ENCODE results near the gene C2orf49.

C2orf49 gene

GRCh38 chr2:105373895-105374401 is 36.6 kb downstream of the C2orf49 start:
- Histone ChIP-seq H3K9ac (ENCODE audit: low read length) (no peak overlapping the region), H3K27ac (ENCODE audit: low read length) (no peak overlapping the region), H3K4me1 (ENCODE audit: low read length) (peaks cover 6% of the 10 kb centered on the region), H3K4me3 (ENCODE audit: low read length) (no peak overlapping the region), H3K9me3 (ENCODE audit: insufficient read depth, low read length) (no peaks in the 10 kb centered on the region), H3K36me3 (replicated peaks; ENCODE audit: low read depth, low read length) (no peaks in the 10 kb centered on the region), H2AFZ (ENCODE audit: low read depth, low read length) (no peak overlapping the region), H4K20me1 (ENCODE audit: insufficient read depth, low read length) (no peaks in the 10 kb centered on the region), H3K79me2 (ENCODE audit: low read length) (no peaks in the 10 kb centered on the region), H3K27me3 (ENCODE audit: low read depth, low read length) (peaks cover 5% of the 10 kb centered on the region; the same call in 1 of the 2 replicates), H3K4me2 (ENCODE audit: low read length) (no peak overlapping the region)
- TF ChIP-seq, protein P1, sequence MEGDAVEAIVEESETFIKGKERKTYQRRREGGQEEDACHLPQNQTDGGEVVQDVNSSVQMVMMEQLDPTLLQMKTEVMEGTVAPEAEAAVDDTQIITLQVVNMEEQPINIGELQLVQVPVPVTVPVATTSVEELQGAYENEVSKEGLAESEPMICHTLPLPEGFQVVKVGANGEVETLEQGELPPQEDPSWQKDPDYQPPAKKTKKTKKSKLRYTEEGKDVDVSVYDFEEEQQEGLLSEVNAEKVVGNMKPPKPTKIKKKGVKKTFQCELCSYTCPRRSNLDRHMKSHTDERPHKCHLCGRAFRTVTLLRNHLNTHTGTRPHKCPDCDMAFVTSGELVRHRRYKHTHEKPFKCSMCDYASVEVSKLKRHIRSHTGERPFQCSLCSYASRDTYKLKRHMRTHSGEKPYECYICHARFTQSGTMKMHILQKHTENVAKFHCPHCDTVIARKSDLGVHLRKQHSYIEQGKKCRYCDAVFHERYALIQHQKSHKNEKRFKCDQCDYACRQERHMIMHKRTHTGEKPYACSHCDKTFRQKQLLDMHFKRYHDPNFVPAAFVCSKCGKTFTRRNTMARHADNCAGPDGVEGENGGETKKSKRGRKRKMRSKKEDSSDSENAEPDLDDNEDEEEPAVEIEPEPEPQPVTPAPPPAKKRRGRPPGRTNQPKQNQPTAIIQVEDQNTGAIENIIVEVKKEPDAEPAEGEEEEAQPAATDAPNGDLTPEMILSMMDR (IDR thresholded peaks at IDR 0.05; ENCODE audit: low read depth, low read length) = no peak
- no peak for TF ChIP-seq EZH2phosphoT487 (IDR thresholded peaks at IDR 0.05; ENCODE audit: low read depth)

- Histone ChIP-seq H3K9ac (ENCODE audit: low read length) (no peak overlapping the region), H3K79me2 (ENCODE audit: low read length) (no peaks in the 10 kb centered on the region), H3K27me3 (ENCODE audit: low read depth, low read length) (peaks cover 5% of the 10 kb centered on the region; the same call in 1 of the 2 replicates), H3K4me3 (ENCODE audit: low read length) (no peak overlapping the region), H3K36me3 (replicated peaks; ENCODE audit: low read depth, low read length) (no peaks in the 10 kb centered on the region), H3K4me2 (ENCODE audit: low read length) (no peak overlapping the region), H2AFZ (ENCODE audit: low read depth, low read length) (no peak overlapping the region), H3K9me3 (ENCODE audit: insufficient read depth, low read length) (no peaks in the 10 kb centered on the region), H3K27ac (ENCODE audit: low read length) (no peak overlapping the region), H4K20me1 (ENCODE audit: insufficient read depth, low read length) (no peaks in the 10 kb centered on the region), H3K4me1 (ENCODE audit: low read length) (peaks cover 10% of the 10 kb centered on the region)
- no peak for TF ChIP-seq EZH2phosphoT487 (IDR thresholded peaks at IDR 0.05; ENCODE audit: low read depth)
- TF ChIP-seq, protein P1 (IDR thresholded peaks at IDR 0.05; ENCODE audit: low read depth, low read length) = no peak
These were observed 37.7 kb downstream of the C2orf49 start for GRCh38 chr2:105375001-105375561.

DNA sequence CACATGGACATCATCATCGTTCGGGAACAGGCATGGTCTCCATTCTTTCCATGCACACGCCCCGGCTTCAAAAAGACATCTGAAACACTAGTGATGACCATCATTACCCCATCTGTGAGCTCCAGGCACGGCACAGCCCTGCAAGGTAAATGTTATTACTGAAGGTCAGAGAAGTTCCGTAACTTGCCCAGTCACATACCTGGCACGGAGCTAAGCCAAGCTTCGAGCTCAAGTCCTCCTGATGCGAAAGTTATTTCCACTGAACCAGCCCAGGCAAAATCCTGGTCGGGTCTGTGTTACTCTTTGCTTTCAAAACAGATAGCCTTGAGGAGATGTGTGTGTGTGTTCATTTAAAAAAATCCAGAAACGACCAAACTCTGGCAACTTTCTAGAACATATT is 38.7 kb downstream of the C2orf49 start:
- H3K4me2 ChIP-seq (ENCODE audit: low read length) = no peak overlapping the region
- H4K20me1 ChIP-seq (ENCODE audit: insufficient read depth, low read length) = no peaks in the 10 kb centered on the region
- H3K4me3 ChIP-seq (ENCODE audit: low read length) = no peak overlapping the region
- no peak overlapping the region for H2AFZ ChIP-seq (ENCODE audit: low read depth, low read length)
- peaks cover 5% of the 10 kb centered on the region; the same call in 1 of the 2 replicates for H3K27me3 ChIP-seq (ENCODE audit: low read depth, low read length)
- no peak overlapping the region for H3K9ac ChIP-seq (ENCODE audit: low read length)
- H3K27ac ChIP-seq (ENCODE audit: low read length) = no peak overlapping the region
- TF ChIP-seq EZH2phosphoT487 (IDR thresholded peaks at IDR 0.05; ENCODE audit: low read depth) = no peak
- TF ChIP-seq, protein P1 (IDR thresholded peaks at IDR 0.05; ENCODE audit: low read depth, low read length) = no peak
- H3K79me2 ChIP-seq (ENCODE audit: low read length) = no peaks in the 10 kb centered on the region
- no peaks in the 10 kb centered on the region for H3K9me3 ChIP-seq (ENCODE audit: insufficient read depth, low read length)
- H3K36me3 ChIP-seq (replicated peaks; ENCODE audit: low read depth, low read length) = no peaks in the 10 kb centered on the region
- H3K4me1 ChIP-seq (ENCODE audit: low read length) = peaks cover 8% of the 10 kb centered on the region

- peaks cover 5% of the 10 kb centered on the region; the same call in 1 of the 2 replicates for H3K27me3 ChIP-seq (ENCODE audit: low read depth, low read length)
- no peak overlapping the region for H3K27ac ChIP-seq (ENCODE audit: low read length)
- H3K4me2 ChIP-seq (ENCODE audit: low read length) = no peak overlapping the region
- H3K9me3 ChIP-seq (ENCODE audit: insufficient read depth, low read length) = no peaks in the 10 kb centered on the region
- no peak overlapping the region for H3K4me3 ChIP-seq (ENCODE audit: low read length)
- H3K79me2 ChIP-seq (ENCODE audit: low read length) = no peaks in the 10 kb centered on the region
- no peak overlapping the region for H2AFZ ChIP-seq (ENCODE audit: low read depth, low read length)
- H4K20me1 ChIP-seq (ENCODE audit: insufficient read depth, low read length) = no peaks in the 10 kb centered on the region
- no peak for TF ChIP-seq EZH2phosphoT487 (IDR thresholded peaks at IDR 0.05; ENCODE audit: low read depth)
- TF ChIP-seq, protein P1 (IDR thresholded peaks at IDR 0.05; ENCODE audit: low read depth, low read length) = no peak
- no peaks in the 10 kb centered on the region for H3K36me3 ChIP-seq (replicated peaks; ENCODE audit: low read depth, low read length)
- peaks cover 8% of the 10 kb centered on the region for H3K4me1 ChIP-seq (ENCODE audit: low read length)
- H3K9ac ChIP-seq (ENCODE audit: low read length) = no peak overlapping the region
These were observed 39.5 kb downstream of the C2orf49 start for GRCh38 chr2:105376789-105377240.
